Measurements from ENCODE around the gene NTRK2.

DNA sequence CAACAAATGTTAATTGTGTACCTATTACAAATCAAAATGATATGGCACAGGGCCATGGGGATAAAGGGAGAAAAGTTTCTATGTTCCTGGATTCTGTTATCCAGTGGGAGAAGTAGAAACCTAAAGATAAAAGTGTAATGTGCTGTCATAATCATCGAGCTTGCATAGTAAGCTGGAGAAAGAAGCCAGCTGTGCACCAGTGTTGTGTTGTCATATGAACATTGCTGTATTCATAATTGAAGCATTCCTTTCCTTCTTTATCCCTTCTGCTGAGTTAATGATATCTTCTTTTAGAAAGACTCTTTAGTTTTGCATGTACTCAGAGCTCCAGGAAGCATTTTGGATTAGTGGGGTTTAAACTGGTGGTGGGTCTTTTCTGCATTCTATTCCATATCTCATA is 39.5 kb downstream of the NTRK2 start:
- no peak for TF ChIP-seq POLR2A (IDR thresholded peaks at IDR 0.05)
- TF ChIP-seq, protein P1, sequence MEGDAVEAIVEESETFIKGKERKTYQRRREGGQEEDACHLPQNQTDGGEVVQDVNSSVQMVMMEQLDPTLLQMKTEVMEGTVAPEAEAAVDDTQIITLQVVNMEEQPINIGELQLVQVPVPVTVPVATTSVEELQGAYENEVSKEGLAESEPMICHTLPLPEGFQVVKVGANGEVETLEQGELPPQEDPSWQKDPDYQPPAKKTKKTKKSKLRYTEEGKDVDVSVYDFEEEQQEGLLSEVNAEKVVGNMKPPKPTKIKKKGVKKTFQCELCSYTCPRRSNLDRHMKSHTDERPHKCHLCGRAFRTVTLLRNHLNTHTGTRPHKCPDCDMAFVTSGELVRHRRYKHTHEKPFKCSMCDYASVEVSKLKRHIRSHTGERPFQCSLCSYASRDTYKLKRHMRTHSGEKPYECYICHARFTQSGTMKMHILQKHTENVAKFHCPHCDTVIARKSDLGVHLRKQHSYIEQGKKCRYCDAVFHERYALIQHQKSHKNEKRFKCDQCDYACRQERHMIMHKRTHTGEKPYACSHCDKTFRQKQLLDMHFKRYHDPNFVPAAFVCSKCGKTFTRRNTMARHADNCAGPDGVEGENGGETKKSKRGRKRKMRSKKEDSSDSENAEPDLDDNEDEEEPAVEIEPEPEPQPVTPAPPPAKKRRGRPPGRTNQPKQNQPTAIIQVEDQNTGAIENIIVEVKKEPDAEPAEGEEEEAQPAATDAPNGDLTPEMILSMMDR (IDR thresholded peaks at IDR 0.05), result no peak
